AG04449 (cell line): ENCODE data around the gene CST1.
"Not testable (repeated sequence)": the region's sequence is repeated elsewhere in the genome, so short reads cannot be mapped to it uniquely, and the experiment has no call there.

Experiments
- CTCF ChIA-PET: fragments of 350-600 bp; formaldehyde crosslinking; extraction: SDS; loops from one replicate; lab custom pipeline; 2021; ENCODE audit warnings: antibody characterized with exemption; lab: Yijun Ruan, JAX
- POLR2A ChIA-PET: fragments of 400-600, 350-600 bp; formaldehyde crosslinking; extraction: SDS; loops from one replicate; lab custom pipeline; 2020; ENCODE audit warnings: antibody characterized with exemption, inconsistent platforms; lab: Yijun Ruan, JAX
- DNase-seq: peaks from one replicate; pipeline ENCODE4 v3.0.0-alpha.2; 2010; ENCODE audit warnings: low read depth, low spot score
- H3K4me3 ChIP-seq: 2 replicates; pipeline ENCODE4 v1.5.1; 2011; ENCODE audit warnings: low read depth, mild to moderate bottlenecking, control low read depth, low read length
- TF ChIP-seq, protein P1 (sequence below): IDR thresholded peaks from one replicate; pipeline ENCODE4 v1.5.1; 2011; ENCODE audit warnings: mild to moderate bottlenecking, moderate library complexity, low read length, control low read depth, inconsistent platforms; ENCODE audit not compliant: insufficient read depth; ENCODE audit errors: missing control alignments

Gene CST1

DNA sequence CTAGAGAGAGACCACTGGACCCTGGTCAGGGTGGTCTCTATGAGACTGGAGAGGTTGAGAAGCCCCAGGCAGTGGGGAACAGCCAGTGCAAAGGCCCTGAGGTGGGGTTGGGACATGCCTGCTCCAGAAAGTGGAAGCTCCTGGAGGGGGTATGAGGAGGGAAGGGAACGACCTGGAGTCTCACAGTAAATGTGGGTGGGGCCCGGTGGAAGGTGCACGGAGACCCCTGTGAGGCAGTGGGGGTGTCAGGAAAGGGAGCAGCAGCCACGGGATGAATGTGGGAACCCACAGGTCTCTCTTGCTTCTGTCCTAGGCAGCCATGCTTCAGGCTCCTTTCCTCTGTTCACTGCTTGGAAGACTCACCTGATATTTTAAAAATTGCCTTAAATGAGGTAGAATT is 1.3 kb upstream of the CST1 start:
- ChIA-PET POLR2A (no interaction called here), CTCF (no interaction called here)
- TF ChIP-seq, protein P1, sequence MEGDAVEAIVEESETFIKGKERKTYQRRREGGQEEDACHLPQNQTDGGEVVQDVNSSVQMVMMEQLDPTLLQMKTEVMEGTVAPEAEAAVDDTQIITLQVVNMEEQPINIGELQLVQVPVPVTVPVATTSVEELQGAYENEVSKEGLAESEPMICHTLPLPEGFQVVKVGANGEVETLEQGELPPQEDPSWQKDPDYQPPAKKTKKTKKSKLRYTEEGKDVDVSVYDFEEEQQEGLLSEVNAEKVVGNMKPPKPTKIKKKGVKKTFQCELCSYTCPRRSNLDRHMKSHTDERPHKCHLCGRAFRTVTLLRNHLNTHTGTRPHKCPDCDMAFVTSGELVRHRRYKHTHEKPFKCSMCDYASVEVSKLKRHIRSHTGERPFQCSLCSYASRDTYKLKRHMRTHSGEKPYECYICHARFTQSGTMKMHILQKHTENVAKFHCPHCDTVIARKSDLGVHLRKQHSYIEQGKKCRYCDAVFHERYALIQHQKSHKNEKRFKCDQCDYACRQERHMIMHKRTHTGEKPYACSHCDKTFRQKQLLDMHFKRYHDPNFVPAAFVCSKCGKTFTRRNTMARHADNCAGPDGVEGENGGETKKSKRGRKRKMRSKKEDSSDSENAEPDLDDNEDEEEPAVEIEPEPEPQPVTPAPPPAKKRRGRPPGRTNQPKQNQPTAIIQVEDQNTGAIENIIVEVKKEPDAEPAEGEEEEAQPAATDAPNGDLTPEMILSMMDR = no peak
- H3K4me3 ChIP-seq = no peak overlapping the region
- DNase-seq = no peak

GRCh38 chr20:23749746-23750145 is 989 bp downstream of the CST1 start:
- DNase-seq = no peak
- H3K4me3 ChIP-seq = no peak overlapping the region
- CTCF ChIA-PET = no interaction called here
- POLR2A ChIA-PET = no interaction called here
- TF ChIP-seq, protein P1 = no peak

DNA sequence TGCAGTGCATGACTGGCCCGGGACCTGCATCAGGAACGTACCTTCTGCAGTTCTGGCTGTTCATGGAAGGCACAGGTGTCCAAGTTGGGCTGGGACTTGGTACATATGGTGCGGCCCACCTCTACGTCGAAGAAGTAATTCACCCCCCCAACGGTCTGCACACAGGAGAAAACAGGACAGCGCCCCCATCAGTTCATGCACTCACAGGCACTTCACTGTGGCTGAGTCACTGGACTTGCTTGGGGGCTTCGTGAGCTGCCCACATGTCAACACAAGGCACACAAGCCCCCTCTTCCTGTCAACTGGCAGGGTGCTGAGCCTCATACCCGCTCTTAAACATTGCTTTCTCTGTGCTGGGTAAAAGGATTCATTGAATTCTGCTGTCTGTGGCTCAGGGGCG is 1.8 kb downstream of the CST1 start:
- H3K4me3 ChIP-seq, POLR2A ChIA-PET, DNase-seq, CTCF ChIA-PET: not testable (repeated sequence)

DNA sequence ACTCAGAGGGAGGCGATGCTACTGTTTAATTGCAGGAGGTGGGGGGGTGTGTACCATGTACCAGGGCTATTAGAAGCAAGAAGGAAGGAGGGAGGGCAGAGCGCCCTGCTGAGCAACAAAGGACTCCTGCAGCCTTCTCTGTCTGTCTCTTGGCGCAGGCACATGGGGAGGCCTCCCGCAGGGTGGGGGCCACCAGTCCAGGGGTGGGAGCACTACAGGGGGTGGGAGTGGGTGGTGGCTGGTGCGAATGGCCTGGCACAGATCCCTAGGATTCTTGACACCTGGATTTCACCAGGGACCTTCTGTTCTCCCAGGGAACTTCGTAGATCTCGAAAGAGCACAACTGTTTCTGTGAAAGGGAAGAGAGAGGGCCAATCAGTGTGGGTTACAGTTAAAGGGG is 3.2 kb downstream of the CST1 start:
- CTCF ChIA-PET = not testable (repeated sequence)

GRCh38 chr20:23747092-23747491 is 3.6 kb downstream of the CST1 start:
- DNase-seq, POLR2A ChIA-PET, H3K4me3 ChIP-seq, CTCF ChIA-PET: not testable (repeated sequence)

More for the DNA sequence above, 3.2 kb downstream of the CST1 start:
- H3K4me3 ChIP-seq, DNase-seq, POLR2A ChIA-PET: not testable (repeated sequence)

DNA sequence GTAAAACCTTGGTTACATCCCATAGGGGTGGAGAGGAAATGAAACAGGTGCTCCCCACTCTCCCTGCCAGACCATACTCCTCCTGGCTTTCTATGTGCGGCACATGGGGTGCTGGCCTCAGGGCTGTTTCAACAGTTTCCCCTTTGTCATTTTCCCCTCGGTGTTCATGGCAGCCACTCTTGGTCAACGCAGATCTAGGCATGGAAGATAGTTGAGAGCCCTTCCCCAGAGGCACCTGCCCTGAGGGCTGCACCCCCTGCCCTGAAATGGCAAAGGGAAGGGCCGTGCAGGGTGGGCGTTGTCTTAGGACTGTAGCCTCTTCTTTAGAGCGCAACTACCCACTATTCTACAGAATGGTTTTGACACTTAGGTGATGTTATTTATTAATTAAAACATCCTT is 4.4 kb downstream of the CST1 start:
- POLR2A ChIA-PET = no interaction called here
- H3K4me3 ChIP-seq = no peak overlapping the region
- CTCF ChIA-PET = no interaction called here
- TF ChIP-seq, protein P1 = no peak
- no peak for DNase-seq

DNA sequence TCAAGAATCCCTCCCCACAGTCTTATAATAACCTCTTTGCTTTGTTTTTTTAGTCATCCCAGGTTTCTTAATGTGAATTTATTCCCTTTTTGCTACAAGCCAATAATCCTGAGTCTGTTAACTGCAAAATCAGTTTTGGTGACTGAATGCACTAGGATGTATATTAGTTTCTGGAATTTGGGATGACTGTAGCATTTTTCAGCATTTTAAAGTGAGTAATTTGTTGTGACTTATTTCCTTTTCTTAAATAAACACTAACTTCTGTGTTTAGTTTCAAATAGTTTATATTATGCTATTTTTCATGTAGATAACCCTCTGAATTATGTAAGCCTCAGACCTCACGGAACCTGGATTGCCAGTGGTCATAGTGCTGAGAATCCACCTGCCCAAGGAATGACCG is 5.5 kb downstream of the CST1 start:
- TF ChIP-seq, protein P1 = no peak
- CTCF ChIA-PET = no interaction called here
- POLR2A ChIA-PET = no interaction called here
- no peak for DNase-seq
- H3K4me3 ChIP-seq = no peak overlapping the region

DNA sequence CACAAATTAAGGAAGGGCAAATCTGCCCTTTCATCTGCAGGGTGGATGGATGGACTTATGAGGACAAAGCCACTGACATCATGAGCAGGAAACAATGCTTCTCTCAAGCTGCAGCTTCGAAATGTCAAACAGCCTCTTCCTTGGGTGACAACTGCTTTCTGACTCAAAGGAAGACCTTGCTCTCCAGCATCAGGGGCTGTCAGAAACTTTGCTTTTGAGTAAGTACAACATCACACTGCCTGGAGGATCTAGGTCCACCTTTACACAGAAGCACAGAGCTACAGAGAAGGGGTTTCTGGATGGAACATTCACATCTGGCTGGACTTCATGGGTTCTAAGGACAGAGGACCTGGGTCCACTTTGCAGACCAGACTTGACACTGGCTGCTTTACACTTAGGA is 5.9 kb downstream of the CST1 start:
- ChIA-PET POLR2A (no interaction called here), CTCF (no interaction called here)
- no peak for DNase-seq
- no peak overlapping the region for H3K4me3 ChIP-seq
- TF ChIP-seq, protein P1 = no peak

DNA sequence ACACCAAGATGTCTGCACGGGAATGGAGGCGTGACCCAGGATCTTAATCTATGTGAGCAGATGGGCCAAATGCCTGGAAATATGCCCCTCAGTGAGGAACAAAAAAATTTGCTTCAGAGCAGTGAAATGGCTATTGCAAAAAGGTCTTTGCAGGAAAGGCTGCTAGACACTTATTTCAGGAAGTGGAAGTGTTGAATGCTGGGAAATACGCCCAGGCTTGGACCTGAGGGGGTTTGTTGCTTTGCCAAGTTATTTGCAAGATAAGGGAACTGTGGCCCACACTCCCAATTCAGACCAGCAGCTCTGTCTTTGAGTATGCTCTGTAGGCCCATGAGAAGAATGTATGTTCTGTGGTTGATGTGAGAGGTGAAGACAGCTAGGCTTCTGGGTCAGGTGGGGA is 15.3 kb downstream of the CST1 start:
- POLR2A ChIA-PET, H3K4me3 ChIP-seq, DNase-seq, CTCF ChIA-PET: not testable (repeated sequence)

DNA sequence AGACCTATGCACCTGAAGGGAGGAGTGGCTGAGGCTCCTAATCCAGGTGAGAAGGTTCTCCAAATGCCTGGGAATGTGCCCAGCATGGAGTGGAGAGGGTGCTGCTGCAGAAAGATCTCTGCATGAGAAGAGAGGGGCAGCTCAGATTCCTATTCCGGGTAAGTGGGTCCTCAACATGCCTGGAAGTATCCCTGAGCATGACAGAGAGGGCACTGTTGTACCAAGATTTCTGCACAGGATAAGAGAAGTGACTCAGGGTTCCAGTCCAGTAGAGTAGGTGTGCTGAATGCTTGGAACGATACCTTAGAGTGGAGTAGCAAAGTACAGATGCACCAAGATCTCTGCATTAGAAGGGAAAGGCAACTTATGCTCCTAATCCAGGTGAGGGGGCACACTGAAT is 15.8 kb downstream of the CST1 start:
- CTCF ChIA-PET, POLR2A ChIA-PET, H3K4me3 ChIP-seq, DNase-seq: not testable (repeated sequence)

- CTCF ChIA-PET, H3K4me3 ChIP-seq, DNase-seq, POLR2A ChIA-PET: not testable (repeated sequence)
Measured at GRCh38 chr20:23734440-23734839, 16.3 kb downstream of the CST1 start.
